T-helper 2 cell treated with Interferon-gamma antibody and Interleukin-4, amounts not matched to agents 5 μg/mL and 100 μg/mL, for 36 hours (primary cell): ENCODE data around the gene FKBP3.
"Not testable (repeated sequence)": the region's sequence is repeated elsewhere in the genome, so short reads cannot be mapped to it uniquely, and the experiment has no call there.

Source experiments
- DNase-seq: peaks from one replicate; pipeline ENCODE4 v3.0.0; 2021; ENCODE audit warnings: low spot score
- H3K27ac Mint-ChIP-seq: one replicate; pipeline ENCODE4 v1.8.0; 2021; ENCODE audit warnings: mild to moderate bottlenecking, mixed read lengths
- H3K27me3 Mint-ChIP-seq: one replicate; pipeline ENCODE4 v1.8.0; 2021; ENCODE audit warnings: low read depth, mixed read lengths
- H3K36me3 Mint-ChIP-seq: one replicate; pipeline ENCODE4 v1.8.0; 2021; ENCODE audit warnings: low read depth, mixed read lengths
- H3K4me1 Mint-ChIP-seq: one replicate; pipeline ENCODE4 v1.8.0; 2021; ENCODE audit warnings: low read depth, mixed read lengths
- H3K4me3 Mint-ChIP-seq: one replicate; pipeline ENCODE4 v1.8.0; 2022; ENCODE audit warnings: mild to moderate bottlenecking, moderate library complexity, mixed read lengths
- H3K9me3 Mint-ChIP-seq: one replicate; pipeline ENCODE4 v1.8.0; 2021; ENCODE audit warnings: mixed read lengths

FKBP3 gene

DNA sequence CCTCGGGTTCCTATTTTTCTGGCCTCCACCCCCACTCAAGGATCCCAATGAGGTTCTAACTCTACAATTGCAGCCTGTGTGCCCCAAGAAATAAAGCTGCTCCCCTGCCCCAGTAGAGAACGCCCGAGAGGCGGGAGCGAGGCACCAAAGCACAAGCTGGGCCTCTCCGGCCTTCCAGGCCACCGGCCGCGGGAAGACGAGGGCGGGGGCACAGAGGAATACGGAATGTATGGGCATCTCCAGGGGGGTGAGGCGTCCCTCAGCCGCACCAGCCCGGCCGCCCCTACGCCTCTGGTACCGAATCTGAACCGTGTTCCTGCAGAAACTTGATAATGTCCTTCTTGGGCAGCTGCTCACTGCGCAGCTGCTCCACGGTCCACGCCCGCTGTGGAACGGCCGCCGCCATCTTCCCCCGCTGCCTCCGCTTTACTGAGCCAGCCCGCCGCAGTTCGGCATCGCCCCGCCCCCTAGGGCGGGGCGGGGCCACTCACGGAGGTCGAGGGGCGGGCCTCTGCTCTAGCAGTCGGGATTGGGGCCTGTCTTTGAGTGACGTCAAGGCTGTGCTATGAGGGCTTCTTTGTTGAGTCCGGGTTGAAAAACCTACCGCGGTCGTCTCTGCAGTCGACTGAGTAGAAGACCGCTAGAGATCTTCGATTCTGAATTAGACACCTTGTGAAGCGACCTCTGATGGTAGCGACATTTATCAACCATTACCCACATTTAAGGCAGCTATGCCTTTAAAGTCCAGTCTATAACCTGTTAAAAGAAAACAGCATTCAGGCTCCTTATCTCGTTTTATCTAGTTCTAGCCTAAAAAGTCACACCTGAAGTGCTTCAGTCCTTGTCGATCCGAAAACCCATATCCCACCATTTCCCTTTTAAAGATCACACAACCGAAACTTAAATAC lies at the start of gene FKBP3:
FKBP3 (minus strand) TSS at position 431 of the 908 bp plus-strand sequence; CDS start at position 406, 25 bp downstream.
- Mint-ChIP-seq H3K27ac (peak within 1 kb of the TSS; percentile 97), H3K9me3 (no peaks in the 10 kb centered on the region), H3K4me1 (peaks cover 31% of the 10 kb centered on the region), H3K27me3 (no peaks in the 10 kb centered on the region), H3K36me3 (peaks cover 5% of the 10 kb centered on the region), H3K4me3 (peak within 1 kb of the TSS; percentile 100)
- DNase-seq, result peak; percentile 94

DNA sequence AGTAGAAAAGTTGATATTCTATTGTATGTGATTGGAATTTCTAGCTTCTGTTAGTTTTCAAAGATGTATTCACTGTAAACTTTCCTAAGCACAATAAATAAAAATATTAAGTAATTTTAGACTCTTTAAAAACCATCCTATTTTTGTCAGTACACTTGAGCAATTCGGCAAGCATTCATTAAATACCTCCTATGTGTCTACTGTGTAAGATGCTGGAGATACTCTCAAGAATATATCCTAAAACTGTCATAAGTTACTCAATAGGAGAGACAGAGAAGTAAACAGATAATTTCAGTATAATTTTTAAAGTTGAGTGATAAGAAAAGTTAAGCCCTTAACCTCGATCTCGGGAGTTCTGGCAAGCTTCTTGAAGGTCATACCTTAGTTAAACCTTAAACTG lies 47.5 kb upstream of the FKBP3 start:
- H3K36me3 Mint-ChIP-seq, result peaks cover 14% of the 10 kb centered on the region
- no peak for DNase-seq
- no peak overlapping the region for H3K4me3 Mint-ChIP-seq
- no peak overlapping the region for H3K27ac Mint-ChIP-seq
- no peaks in the 10 kb centered on the region for H3K4me1 Mint-ChIP-seq
- no peaks in the 10 kb centered on the region for H3K27me3 Mint-ChIP-seq
- no peaks in the 10 kb centered on the region for H3K9me3 Mint-ChIP-seq

DNA sequence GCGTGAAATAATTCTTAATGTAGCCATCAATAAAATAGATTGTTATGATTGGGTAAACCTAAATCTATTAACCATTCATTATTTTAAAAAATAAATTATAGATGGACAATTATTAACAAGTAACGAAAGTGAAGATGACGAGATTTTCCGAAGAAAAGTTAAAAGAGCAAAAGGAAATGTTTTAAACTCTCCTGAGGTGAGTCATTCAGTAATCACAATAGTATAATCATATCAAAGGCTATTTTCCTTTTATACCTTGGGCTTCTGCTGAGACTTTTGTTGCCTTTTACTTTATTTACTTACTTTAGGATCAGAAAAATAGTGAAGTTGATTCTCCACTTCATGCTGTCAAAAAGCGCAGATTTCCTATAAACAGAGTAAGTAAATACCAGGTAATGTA lies 47.0 kb upstream of the FKBP3 start:
- Mint-ChIP-seq H3K4me1 (no peaks in the 10 kb centered on the region), H3K27ac (no peak overlapping the region), H3K36me3 (peaks cover 11% of the 10 kb centered on the region), H3K27me3 (no peaks in the 10 kb centered on the region), H3K4me3 (no peak overlapping the region), H3K9me3 (no peaks in the 10 kb centered on the region)
- DNase-seq, result no peak

DNA sequence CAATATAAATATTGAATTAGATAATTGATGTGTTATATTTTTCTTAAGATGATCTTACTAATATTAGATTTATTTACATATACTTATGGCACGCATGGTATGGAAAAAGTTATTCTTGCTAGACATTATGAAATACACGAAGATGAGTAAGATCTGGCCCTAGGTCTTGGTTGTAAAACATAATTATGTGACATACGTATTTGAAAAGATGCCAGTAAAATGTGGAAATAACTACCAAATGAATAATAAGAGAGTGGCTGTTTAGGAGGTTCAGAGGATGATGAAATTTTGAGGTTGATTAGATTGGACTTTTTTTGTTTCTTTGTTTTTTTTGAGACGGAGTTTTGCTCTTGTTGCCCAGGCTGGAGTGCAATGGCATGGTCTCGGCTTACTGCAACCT lies 42.8 kb upstream of the FKBP3 start:
- H3K27me3 Mint-ChIP-seq, result no peaks in the 10 kb centered on the region
- H3K4me1 Mint-ChIP-seq, result no peaks in the 10 kb centered on the region
- peaks cover 11% of the 10 kb centered on the region for H3K36me3 Mint-ChIP-seq
- no peak overlapping the region for H3K27ac Mint-ChIP-seq
- no peak overlapping the region for H3K4me3 Mint-ChIP-seq
- no peak for DNase-seq
- H3K9me3 Mint-ChIP-seq, result no peaks in the 10 kb centered on the region

DNA sequence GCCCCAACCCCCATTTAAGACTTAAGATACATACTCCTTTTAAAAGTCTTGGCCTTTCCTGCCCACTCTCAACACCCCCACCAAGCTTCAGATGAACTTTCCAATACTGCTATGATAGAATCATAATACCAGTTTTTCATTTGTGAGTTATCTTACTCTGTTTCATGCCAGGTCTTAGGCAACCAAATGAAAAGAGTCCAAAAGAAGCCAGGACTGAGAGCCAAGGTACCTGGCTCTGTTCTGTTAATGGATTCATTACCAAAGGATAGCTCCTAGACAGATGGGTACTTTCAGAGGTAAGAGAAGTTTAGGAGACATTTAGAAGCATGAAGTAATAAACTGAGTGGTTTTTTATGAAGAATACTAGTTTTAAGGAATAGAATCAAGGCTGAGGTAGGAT lies 35.6 kb upstream of the FKBP3 start:
- no peak for DNase-seq
- Mint-ChIP-seq H3K36me3 (peaks cover 11% of the 10 kb centered on the region), H3K9me3 (no peaks in the 10 kb centered on the region), H3K4me1 (no peaks in the 10 kb centered on the region), H3K27me3 (no peaks in the 10 kb centered on the region), H3K27ac (no peak overlapping the region), H3K4me3 (no peak overlapping the region)

DNA sequence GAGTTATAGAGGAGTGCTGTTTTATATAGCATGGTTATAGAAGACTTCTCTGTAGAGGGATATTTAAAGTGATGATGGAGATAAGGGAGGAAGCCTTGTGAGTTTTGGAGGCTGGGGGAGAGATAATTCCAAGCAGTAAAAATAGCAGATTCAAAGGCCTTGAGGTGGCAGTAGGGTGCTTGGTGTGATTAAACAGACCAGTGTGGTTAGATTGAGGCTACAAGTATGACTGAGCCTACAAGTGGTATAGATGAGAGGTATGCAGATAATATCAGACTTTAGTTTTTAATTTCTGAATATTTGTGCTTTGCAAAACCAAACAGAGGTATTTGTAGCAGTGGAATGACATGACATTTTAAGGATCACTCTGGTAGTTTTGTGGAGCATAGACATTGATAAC lies 21.8 kb upstream of the FKBP3 start:
- Mint-ChIP-seq H3K36me3 (peaks cover 16% of the 10 kb centered on the region), H3K27ac (no peak overlapping the region), H3K4me1 (peaks cover 11% of the 10 kb centered on the region), H3K9me3 (no peaks in the 10 kb centered on the region), H3K27me3 (no peaks in the 10 kb centered on the region), H3K4me3 (no peak overlapping the region)
- peak; percentile 21 for DNase-seq

DNA sequence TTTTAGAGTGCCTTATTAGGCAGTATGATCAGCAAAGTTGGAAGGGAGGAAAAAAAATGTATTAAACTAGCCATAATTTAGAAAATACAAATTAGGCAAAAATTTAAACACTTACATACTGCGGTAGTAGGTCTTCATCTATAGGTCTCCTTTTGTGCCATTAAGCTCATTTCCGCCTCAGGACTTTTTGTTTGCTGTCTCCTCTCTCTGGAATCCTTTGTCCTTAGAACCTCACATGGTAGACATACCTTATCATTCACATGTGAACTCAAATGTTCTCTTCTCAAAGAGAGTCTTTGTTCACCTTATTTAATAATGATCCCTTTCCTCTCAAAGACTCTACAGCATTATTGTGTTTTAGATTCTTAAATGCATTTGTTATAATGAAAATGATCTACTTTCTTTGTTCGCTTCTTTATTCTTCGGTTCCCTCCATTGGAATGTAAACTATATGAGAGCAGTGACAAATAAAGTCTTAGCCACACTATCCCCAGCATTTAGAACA lies 16.2 kb upstream of the FKBP3 start:
- no peaks in the 10 kb centered on the region for H3K27me3 Mint-ChIP-seq

DNA sequence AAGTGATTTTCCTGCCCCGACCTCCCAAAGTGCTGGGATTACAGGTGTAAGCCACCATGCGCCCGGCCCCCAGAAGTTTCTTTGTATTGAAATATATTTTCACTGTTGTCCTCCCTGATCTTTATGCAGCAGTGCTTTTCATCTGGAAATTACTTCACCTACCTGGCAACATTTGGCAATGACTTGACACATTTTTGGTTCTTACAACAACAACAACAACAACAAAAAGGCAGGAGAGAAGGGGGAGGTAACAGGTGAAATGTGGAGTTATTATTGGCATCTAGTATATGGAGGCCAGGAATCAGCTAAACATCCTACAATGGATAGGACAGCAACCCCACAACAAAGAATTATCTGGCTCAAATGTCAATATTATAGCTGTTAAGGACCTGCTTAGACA lies 15.3 kb upstream of the FKBP3 start:
- no peaks in the 10 kb centered on the region for H3K4me1 Mint-ChIP-seq
- H3K27me3 Mint-ChIP-seq, result no peaks in the 10 kb centered on the region
- H3K27ac Mint-ChIP-seq, result no peak overlapping the region
- no peak for DNase-seq
- H3K36me3 Mint-ChIP-seq, result peaks cover 13% of the 10 kb centered on the region
- no peaks in the 10 kb centered on the region for H3K9me3 Mint-ChIP-seq
- no peak overlapping the region for H3K4me3 Mint-ChIP-seq

More for the DNA sequence above, 16.2 kb upstream of the FKBP3 start:
- H3K9me3 Mint-ChIP-seq, result no peaks in the 10 kb centered on the region
- peaks cover 2% of the 10 kb centered on the region for H3K4me1 Mint-ChIP-seq
- H3K36me3 Mint-ChIP-seq, result peaks cover 7% of the 10 kb centered on the region
- no peak overlapping the region for H3K27ac Mint-ChIP-seq
- DNase-seq, result no peak
- H3K4me3 Mint-ChIP-seq, result no peak overlapping the region

DNA sequence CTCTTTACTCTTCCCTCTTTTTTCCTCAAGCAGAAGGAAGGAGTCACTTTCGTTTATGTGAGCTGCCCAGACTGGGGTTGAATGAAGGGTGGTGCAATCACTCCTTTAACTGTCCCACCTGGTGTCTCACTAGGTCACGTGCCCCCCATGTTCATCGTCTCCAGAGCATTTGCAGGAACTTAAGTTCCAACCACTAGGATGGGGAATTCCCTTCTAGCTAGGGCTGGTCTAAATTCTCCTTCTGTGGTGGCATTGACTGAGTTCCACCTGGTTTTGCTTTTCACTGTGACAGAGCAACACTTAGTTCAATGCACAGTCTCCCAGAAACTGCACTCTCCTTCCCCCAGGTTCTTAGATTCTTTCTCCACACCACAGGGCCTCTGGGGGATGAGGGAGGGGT lies 10.9 kb upstream of the FKBP3 start:
- H3K27ac Mint-ChIP-seq, result no peak overlapping the region
- H3K9me3 Mint-ChIP-seq, result no peaks in the 10 kb centered on the region
- H3K4me3 Mint-ChIP-seq, result no peak overlapping the region
- peaks cover 4% of the 10 kb centered on the region for H3K4me1 Mint-ChIP-seq
- DNase-seq, result no peak
- no peaks in the 10 kb centered on the region for H3K27me3 Mint-ChIP-seq
- peaks cover 20% of the 10 kb centered on the region for H3K36me3 Mint-ChIP-seq

DNA sequence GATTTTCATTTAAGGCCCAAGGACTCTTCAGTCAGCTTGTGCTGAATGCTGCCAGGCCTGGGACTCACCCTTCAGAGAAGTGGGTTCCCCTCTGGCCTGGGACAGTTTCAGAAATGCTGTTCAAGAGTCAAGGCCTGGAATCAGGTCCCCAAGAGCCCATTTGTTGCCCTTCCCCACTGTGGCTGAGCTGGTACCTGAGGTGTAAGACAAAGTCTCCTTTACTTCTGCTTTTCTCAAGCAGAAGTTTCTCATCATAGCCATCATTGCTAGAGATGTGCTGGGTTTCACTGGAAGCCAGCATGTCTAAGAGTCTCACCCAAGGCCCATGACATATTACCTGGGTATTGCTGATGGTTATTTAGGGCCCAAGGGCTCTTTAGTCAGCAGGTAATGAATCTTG lies 10.4 kb upstream of the FKBP3 start:
- Mint-ChIP-seq H3K27me3 (no peaks in the 10 kb centered on the region), H3K9me3 (no peaks in the 10 kb centered on the region), H3K27ac (no peak overlapping the region), H3K4me1 (peaks cover 4% of the 10 kb centered on the region), H3K36me3 (peaks cover 20% of the 10 kb centered on the region), H3K4me3 (no peak overlapping the region)
- no peak for DNase-seq

DNA sequence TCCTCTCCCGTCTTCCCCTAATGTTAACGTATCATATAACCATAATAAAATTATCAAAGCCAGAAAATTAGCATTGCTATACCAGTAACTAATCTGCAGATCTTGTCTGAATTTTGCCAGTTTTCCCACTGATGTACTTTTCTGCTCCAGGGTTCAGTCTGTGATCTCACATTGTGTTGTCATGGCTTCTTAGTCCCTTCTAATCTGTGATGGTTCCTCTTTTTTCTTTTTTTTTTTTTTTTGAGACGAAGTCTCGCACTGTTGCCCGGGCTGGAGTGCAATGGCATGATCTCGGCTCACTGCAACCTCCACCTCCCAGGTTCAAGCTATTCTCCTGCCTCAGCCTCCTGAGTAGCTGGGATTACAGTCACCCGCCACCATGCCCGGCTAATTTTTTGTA lies 7.8 kb upstream of the FKBP3 start:
- not testable (repeated sequence) for DNase-seq, H3K27ac Mint-ChIP-seq, H3K27me3 Mint-ChIP-seq, H3K9me3 Mint-ChIP-seq, H3K4me3 Mint-ChIP-seq
- Mint-ChIP-seq H3K4me1 (peaks cover 19% of the 10 kb centered on the region), H3K36me3 (peaks cover 18% of the 10 kb centered on the region)

DNA sequence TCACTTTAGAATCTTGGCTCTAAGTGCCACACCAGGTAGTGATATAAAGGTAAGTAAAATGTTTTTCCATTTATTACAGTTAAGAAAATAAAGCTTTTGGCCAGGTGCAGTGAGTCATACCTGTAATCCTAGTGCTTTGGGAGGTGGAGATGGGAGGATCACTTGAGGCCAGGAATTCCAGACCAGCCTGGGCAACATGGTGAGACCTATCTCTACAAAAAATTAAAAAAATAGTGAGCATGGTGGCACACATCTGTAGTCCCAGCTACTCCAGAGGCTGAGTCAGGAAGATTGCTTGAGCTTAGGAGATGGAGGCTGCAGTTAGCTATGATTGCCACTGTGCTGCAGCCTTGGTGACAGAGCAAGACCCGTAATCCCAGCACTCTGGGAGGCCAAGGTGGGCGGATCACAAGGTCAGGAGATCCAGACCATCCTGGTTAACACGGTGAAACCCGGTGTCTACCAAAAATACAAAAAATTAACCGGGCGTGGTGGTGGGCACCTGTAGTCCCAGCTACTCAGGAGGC lies 6.4 kb upstream of the FKBP3 start:
- Mint-ChIP-seq H3K27ac (no peak overlapping the region), H3K4me3 (no peak overlapping the region), H3K27me3 (no peaks in the 10 kb centered on the region), H3K9me3 (no peaks in the 10 kb centered on the region), H3K4me1 (peaks cover 20% of the 10 kb centered on the region), H3K36me3 (peaks cover 18% of the 10 kb centered on the region)
- no peak for DNase-seq

DNA sequence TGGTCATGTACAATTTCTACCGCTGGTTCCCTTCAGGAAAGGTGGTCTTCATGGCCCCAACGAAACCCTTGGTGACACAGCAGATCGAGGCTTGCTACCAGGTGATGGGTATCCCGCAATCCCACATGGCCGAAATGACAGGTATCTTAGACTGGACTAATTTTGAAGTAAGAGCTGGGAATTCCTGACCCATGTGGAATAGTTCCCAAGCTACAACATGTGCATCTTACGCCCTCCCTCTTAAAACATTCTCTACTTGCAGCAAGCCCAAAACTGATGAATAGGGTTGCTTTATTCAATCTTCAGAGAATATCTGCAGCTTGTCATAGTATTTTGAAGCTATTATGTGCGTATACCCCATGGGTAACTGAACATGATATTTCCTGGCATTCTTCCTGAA lies 2.1 kb upstream of the FKBP3 start:
- H3K4me3 Mint-ChIP-seq, result peak overlapping the region; percentile 100
- H3K27me3 Mint-ChIP-seq, result no peaks in the 10 kb centered on the region
- no peaks in the 10 kb centered on the region for H3K9me3 Mint-ChIP-seq
- H3K4me1 Mint-ChIP-seq, result peaks cover 28% of the 10 kb centered on the region
- DNase-seq, result no peak
- H3K36me3 Mint-ChIP-seq, result peaks cover 9% of the 10 kb centered on the region
- peak overlapping the region; percentile 97 for H3K27ac Mint-ChIP-seq

DNA sequence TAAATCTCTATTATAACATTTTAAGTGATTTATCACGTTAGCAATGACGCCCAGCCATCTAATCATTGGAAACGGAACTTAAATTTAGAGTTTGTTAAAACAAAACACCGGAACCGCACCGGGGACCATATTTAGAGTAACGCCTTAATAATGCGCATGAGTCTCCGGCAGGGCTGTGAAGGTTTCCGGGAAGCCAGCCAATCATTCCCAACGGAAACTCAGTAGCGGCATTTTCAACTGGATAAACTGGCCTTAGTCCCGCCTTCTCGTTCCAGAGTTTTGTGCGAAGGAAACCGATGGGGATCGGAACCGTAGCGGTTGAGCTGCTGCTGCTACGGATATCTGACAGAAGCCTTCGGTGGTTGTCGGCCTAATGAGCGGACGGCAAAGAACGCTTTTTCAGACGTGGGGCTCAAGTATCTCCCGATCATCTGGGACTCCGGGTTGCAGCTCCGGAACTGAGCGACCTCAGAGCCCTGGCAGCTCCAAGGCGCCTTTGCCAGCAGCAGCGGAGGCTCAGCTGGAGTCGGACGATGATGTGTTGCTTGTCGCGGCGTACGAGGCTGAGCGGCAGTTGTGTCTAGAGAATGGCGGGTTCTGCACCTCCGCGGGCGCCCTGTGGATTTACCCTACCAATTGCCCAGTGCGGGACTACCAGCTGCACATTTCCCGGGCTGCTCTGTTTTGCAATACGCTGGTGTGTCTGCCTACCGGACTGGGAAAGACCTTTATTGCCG lies 1.5 kb upstream of the FKBP3 start, which contains the start of gene FANCM:
FANCM (plus strand) TSS at position 272 of the 737 bp plus-strand sequence; CDS start at position 374, 102 bp downstream.
- peak within 1 kb of the TSS; percentile 100 for H3K4me3 Mint-ChIP-seq
- no peaks in the 10 kb centered on the region for H3K27me3 Mint-ChIP-seq
- H3K9me3 Mint-ChIP-seq, result no peaks in the 10 kb centered on the region
- H3K36me3 Mint-ChIP-seq, result peaks cover 9% of the 10 kb centered on the region
- H3K4me1 Mint-ChIP-seq, result peaks cover 30% of the 10 kb centered on the region
- peak within 1 kb of the TSS; percentile 97 for H3K27ac Mint-ChIP-seq
- DNase-seq, result peak; percentile 88
